Measurements from ENCODE around the gene MX2.
"Not testable (repeated sequence)": the region's sequence is repeated elsewhere in the genome, so short reads cannot be mapped to it uniquely, and the experiment has no call there.

MX2 gene

GRCh38 chr21:41359754-41360071, 2.1 kb upstream of the MX2 start:
- H3K4me1 ChIP-seq (ENCODE audit: control extremely low read depth in 1 of 4, control insufficient read depth in 4 of 4, insufficient read depth in 4 of 4, low read length in 3 of 4) = peaks cover 0 to 27% (median 22%) of the 10 kb centered on the region in 4 experiments
- CTCF ChIA-PET; H3K36me3 ChIP-seq (ENCODE audit: control insufficient read depth in 4 of 4, insufficient read depth in 4 of 4, low read length in 3 of 4); H3K27ac ChIP-seq (ENCODE audit: insufficient read depth in 1 of 2, low read depth in 1 of 2, low read length in 2 of 2, poor library complexity in 1 of 2, severe bottlenecking in 2 of 2); DNase-seq; H3K4me3 ChIP-seq (ENCODE audit: control insufficient read depth in 1 of 7, extremely low read depth in 1 of 7, insufficient read depth in 4 of 7, low read depth in 2 of 7, low read length in 6 of 7); H3K9me3 ChIP-seq (ENCODE audit: control extremely low read depth in 1 of 5, control insufficient read depth in 4 of 5, insufficient read depth in 2 of 5, low read depth in 1 of 5, low read length in 4 of 5); POLR2A ChIA-PET; H3K27me3 ChIP-seq (replicated peaks in 2 of 5; ENCODE audit: control insufficient read depth in 4 of 5, insufficient read depth in 5 of 5, low read length in 4 of 5): not testable (repeated sequence)
- WGBS (ENCODE audit: insufficient coverage) = 94% methylated on average over 4 of the region's 4 CpGs

GRCh38 chr21:41360072-41360821, 1.6 kb upstream of the MX2 start:
- H3K27ac ChIP-seq (ENCODE audit: insufficient read depth in 1 of 2, low read depth in 1 of 2, low read length in 2 of 2, poor library complexity in 1 of 2, severe bottlenecking in 2 of 2) = no peak overlapping the region
- 95% methylated on average over 20 of the region's 22 CpGs for WGBS (ENCODE audit: insufficient coverage)
- CTCF ChIA-PET = interaction anchor here (0.9 to 1.1 kb wide), 2 partner anchors 10 to 78 kb away, joined by 3 to 5 read pairs; no protein-coding TSS in a partner anchor
- POLR2A ChIA-PET = no interaction called here
- H3K36me3 ChIP-seq (ENCODE audit: control insufficient read depth in 4 of 4, insufficient read depth in 4 of 4, low read length in 3 of 4) = no peaks in the 10 kb centered on the region
- no peaks in the 10 kb centered on the region for H3K27me3 ChIP-seq (replicated peaks in 2 of 5; ENCODE audit: control insufficient read depth in 4 of 5, insufficient read depth in 5 of 5, low read length in 4 of 5)
- no peak for DNase-seq
- peaks cover 0 to 27% (median 22%) of the 10 kb centered on the region in 4 experiments for H3K4me1 ChIP-seq (ENCODE audit: control extremely low read depth in 1 of 4, control insufficient read depth in 4 of 4, insufficient read depth in 4 of 4, low read length in 3 of 4)
- H3K4me3 ChIP-seq (ENCODE audit: control insufficient read depth in 1 of 7, extremely low read depth in 1 of 7, insufficient read depth in 4 of 7, low read depth in 2 of 7, low read length in 6 of 7) = no peak overlapping the region
- no peaks in the 10 kb centered on the region for H3K9me3 ChIP-seq (ENCODE audit: control extremely low read depth in 1 of 5, control insufficient read depth in 4 of 5, insufficient read depth in 2 of 5, low read depth in 1 of 5, low read length in 4 of 5)

- Histone ChIP-seq H3K9me3 (ENCODE audit: control extremely low read depth in 1 of 5, control insufficient read depth in 4 of 5, insufficient read depth in 2 of 5, low read depth in 1 of 5, low read length in 4 of 5) (no peaks in the 10 kb centered on the region), H3K27me3 (replicated peaks in 2 of 5; ENCODE audit: control insufficient read depth in 4 of 5, insufficient read depth in 5 of 5, low read length in 4 of 5) (no peaks in the 10 kb centered on the region), H3K27ac (ENCODE audit: insufficient read depth in 1 of 2, low read depth in 1 of 2, low read length in 2 of 2, poor library complexity in 1 of 2, severe bottlenecking in 2 of 2) (peak overlapping the region; percentile 85 to 93), H3K4me3 (ENCODE audit: control insufficient read depth in 1 of 7, extremely low read depth in 1 of 7, insufficient read depth in 4 of 7, low read depth in 2 of 7, low read length in 6 of 7) (peak overlapping the region in 4 of 7 experiments; percentile 44 to 73 (median 60)), H3K36me3 (ENCODE audit: control insufficient read depth in 4 of 4, insufficient read depth in 4 of 4, low read length in 3 of 4) (no peaks in the 10 kb centered on the region), H3K4me1 (ENCODE audit: control extremely low read depth in 1 of 4, control insufficient read depth in 4 of 4, insufficient read depth in 4 of 4, low read length in 3 of 4) (peaks cover 2 to 27% (median 22%) of the 10 kb centered on the region in 4 experiments)
- CTCF ChIA-PET = interaction anchor here (0.9 to 1.1 kb wide), 2 partner anchors 9 to 79 kb away, joined by 3 to 5 read pairs; no protein-coding TSS in a partner anchor
- POLR2A ChIA-PET = interaction anchor here (1.2 to 1.6 kb wide), 3 partner anchors 12 to 65 kb away, joined by 3 to 11 read pairs (median 4); partner anchors contain the start of gene MX1
- no peak for DNase-seq
- WGBS (ENCODE audit: insufficient coverage) = 93% methylated on average over 15 of the region's 16 CpGs
Measured at GRCh38 chr21:41361053-41361785, 608 bp upstream of the MX2 start.

- Histone ChIP-seq H3K4me1 (ENCODE audit: control extremely low read depth in 1 of 4, control insufficient read depth in 4 of 4, insufficient read depth in 4 of 4, low read length in 3 of 4) (peaks cover 4 to 27% (median 22%) of the 10 kb centered on the region in 4 experiments), H3K27me3 (replicated peaks in 2 of 5; ENCODE audit: control insufficient read depth in 4 of 5, insufficient read depth in 5 of 5, low read length in 4 of 5) (no peaks in the 10 kb centered on the region), H3K36me3 (ENCODE audit: control insufficient read depth in 4 of 4, insufficient read depth in 4 of 4, low read length in 3 of 4) (no peaks in the 10 kb centered on the region), H3K4me3 (ENCODE audit: control insufficient read depth in 1 of 7, extremely low read depth in 1 of 7, insufficient read depth in 4 of 7, low read depth in 2 of 7, low read length in 6 of 7) (peak overlapping the region in 6 of 7 experiments; percentile 44 to 73 (median 56)), H3K27ac (ENCODE audit: insufficient read depth in 1 of 2, low read depth in 1 of 2, low read length in 2 of 2, poor library complexity in 1 of 2, severe bottlenecking in 2 of 2) (peak overlapping the region; percentile 85 to 93), H3K9me3 (ENCODE audit: control extremely low read depth in 1 of 5, control insufficient read depth in 4 of 5, insufficient read depth in 2 of 5, low read depth in 1 of 5, low read length in 4 of 5) (no peaks in the 10 kb centered on the region)
- CTCF ChIA-PET = interaction anchor here (2.1 kb wide), 1 partner anchor 9 kb away, joined by 9 read pairs; no protein-coding TSS in a partner anchor
- POLR2A ChIA-PET = interaction anchor here (1.3 to 1.6 kb wide), 2 partner anchors 19 to 63 kb away, joined by 4 to 11 read pairs; partner anchors contain the start of gene MX1
- DNase-seq = no peak
- WGBS (ENCODE audit: insufficient coverage) = 95% methylated on average over 10 of the region's 16 CpGs
Measured at GRCh38 chr21:41362605-41363369, 960 bp downstream of the MX2 start.

GRCh38 chr21:41363370-41364270, 1.8 kb downstream of the MX2 start:
- Histone ChIP-seq H3K4me3 (ENCODE audit: control insufficient read depth in 1 of 7, extremely low read depth in 1 of 7, insufficient read depth in 4 of 7, low read depth in 2 of 7, low read length in 6 of 7) (peak overlapping the region in 1 of 7 experiments; percentile 73), H3K36me3 (ENCODE audit: control insufficient read depth in 4 of 4, insufficient read depth in 4 of 4, low read length in 3 of 4) (no peaks in the 10 kb centered on the region), H3K4me1 (ENCODE audit: control extremely low read depth in 1 of 4, control insufficient read depth in 4 of 4, insufficient read depth in 4 of 4, low read length in 3 of 4) (peaks cover 5 to 27% (median 22%) of the 10 kb centered on the region in 4 experiments), H3K27me3 (replicated peaks in 2 of 5; ENCODE audit: control insufficient read depth in 4 of 5, insufficient read depth in 5 of 5, low read length in 4 of 5) (no peaks in the 10 kb centered on the region), H3K9me3 (ENCODE audit: control extremely low read depth in 1 of 5, control insufficient read depth in 4 of 5, insufficient read depth in 2 of 5, low read depth in 1 of 5, low read length in 4 of 5) (no peaks in the 10 kb centered on the region), H3K27ac (ENCODE audit: insufficient read depth in 1 of 2, low read depth in 1 of 2, low read length in 2 of 2, poor library complexity in 1 of 2, severe bottlenecking in 2 of 2) (peak overlapping the region in 1 of 2 experiments; percentile 93)
- no peak for DNase-seq
- ChIA-PET CTCF (interaction anchor here (2.1 kb wide), 1 partner anchor 8 kb away, joined by 9 read pairs; no protein-coding TSS in a partner anchor), POLR2A (interaction anchor here (1.3 kb wide), 1 partner anchor 18 kb away, joined by 4 read pairs; no protein-coding TSS in a partner anchor)
- 97% methylated on average over 16 of the region's 18 CpGs for WGBS (ENCODE audit: insufficient coverage)

- no peak for DNase-seq
- ChIA-PET POLR2A (no interaction called here), CTCF (no interaction called here)
- Histone ChIP-seq H3K4me3 (ENCODE audit: control insufficient read depth in 1 of 7, extremely low read depth in 1 of 7, insufficient read depth in 4 of 7, low read depth in 2 of 7, low read length in 6 of 7) (no peak overlapping the region), H3K9me3 (ENCODE audit: control extremely low read depth in 1 of 5, control insufficient read depth in 4 of 5, insufficient read depth in 2 of 5, low read depth in 1 of 5, low read length in 4 of 5) (no peaks in the 10 kb centered on the region), H3K4me1 (ENCODE audit: control extremely low read depth in 1 of 4, control insufficient read depth in 4 of 4, insufficient read depth in 4 of 4, low read length in 3 of 4) (peaks cover 6 to 34% (median 28%) of the 10 kb centered on the region in 4 experiments), H3K27me3 (replicated peaks in 2 of 5; ENCODE audit: control insufficient read depth in 4 of 5, insufficient read depth in 5 of 5, low read length in 4 of 5) (no peaks in the 10 kb centered on the region), H3K36me3 (ENCODE audit: control insufficient read depth in 4 of 4, insufficient read depth in 4 of 4, low read length in 3 of 4) (no peaks in the 10 kb centered on the region), H3K27ac (ENCODE audit: insufficient read depth in 1 of 2, low read depth in 1 of 2, low read length in 2 of 2, poor library complexity in 1 of 2, severe bottlenecking in 2 of 2) (no peak overlapping the region)
- WGBS (ENCODE audit: insufficient coverage) = 98% methylated on average over 5 of the region's 6 CpGs
Measured at GRCh38 chr21:41364308-41364707, 2.5 kb downstream of the MX2 start.

Data from common myeloid progenitor, CD34-positive (primary cell).